ENCODE results near the gene IDH3B.

The IDH3B gene

DNA sequence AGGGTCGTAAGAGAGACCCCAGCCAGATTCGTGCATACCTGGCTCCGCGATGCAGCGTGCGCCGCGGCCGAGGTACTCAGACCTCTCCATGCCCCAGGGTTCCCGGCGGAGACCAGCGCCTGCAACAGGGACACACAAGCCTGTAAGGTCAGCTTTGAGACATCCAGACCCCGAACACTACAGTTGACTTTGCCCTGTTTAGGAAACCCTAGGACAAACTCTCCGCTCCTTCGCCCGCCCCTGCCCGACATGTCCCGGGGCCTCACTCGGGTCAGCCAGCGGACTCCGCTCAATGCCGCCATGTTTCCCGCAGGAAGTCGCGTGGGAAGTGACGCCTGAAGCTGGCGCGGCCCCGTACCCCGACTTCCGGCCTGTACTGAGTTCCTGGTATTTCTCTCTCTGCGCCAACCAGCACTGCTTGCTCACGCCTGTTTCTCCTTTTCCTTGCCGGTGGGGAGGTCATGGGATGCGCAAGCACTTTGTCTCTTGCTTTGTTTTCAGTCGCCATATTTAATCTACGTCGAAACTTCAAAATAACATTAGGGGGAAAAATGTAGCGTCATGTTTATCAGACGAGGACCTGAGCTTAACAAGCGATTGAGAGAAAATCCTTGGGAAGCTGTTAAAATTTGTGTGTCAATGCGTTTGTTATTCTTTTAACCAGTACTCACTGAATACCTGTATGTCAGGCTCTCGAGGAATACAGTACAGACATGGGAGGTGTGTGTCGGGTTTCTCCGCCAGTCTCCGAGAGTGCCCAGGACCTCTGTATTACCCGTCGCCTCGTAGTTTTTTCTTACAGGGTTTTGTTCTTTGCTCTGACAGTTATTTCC is at the start of gene IDH3B:
IDH3B (minus strand) TSS at position 330 of the 833 bp plus-strand sequence; CDS start at position 302, 28 bp downstream.
- TF ChIP-seq, protein P1, sequence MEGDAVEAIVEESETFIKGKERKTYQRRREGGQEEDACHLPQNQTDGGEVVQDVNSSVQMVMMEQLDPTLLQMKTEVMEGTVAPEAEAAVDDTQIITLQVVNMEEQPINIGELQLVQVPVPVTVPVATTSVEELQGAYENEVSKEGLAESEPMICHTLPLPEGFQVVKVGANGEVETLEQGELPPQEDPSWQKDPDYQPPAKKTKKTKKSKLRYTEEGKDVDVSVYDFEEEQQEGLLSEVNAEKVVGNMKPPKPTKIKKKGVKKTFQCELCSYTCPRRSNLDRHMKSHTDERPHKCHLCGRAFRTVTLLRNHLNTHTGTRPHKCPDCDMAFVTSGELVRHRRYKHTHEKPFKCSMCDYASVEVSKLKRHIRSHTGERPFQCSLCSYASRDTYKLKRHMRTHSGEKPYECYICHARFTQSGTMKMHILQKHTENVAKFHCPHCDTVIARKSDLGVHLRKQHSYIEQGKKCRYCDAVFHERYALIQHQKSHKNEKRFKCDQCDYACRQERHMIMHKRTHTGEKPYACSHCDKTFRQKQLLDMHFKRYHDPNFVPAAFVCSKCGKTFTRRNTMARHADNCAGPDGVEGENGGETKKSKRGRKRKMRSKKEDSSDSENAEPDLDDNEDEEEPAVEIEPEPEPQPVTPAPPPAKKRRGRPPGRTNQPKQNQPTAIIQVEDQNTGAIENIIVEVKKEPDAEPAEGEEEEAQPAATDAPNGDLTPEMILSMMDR (IDR thresholded peaks at IDR 0.05; ENCODE audit: low read depth, low read length, missing control alignments): no peak
- peak within 1 kb of the TSS; percentile 98 for H3K4me3 ChIP-seq (ENCODE audit: low read depth, low read length)
- in situ Hi-C loops (cut with HindIII; ENCODE audit: low sequenced_read_pairs): no loop called here
- DNase-seq (ENCODE audit: low read depth): peak; percentile 80

DNA sequence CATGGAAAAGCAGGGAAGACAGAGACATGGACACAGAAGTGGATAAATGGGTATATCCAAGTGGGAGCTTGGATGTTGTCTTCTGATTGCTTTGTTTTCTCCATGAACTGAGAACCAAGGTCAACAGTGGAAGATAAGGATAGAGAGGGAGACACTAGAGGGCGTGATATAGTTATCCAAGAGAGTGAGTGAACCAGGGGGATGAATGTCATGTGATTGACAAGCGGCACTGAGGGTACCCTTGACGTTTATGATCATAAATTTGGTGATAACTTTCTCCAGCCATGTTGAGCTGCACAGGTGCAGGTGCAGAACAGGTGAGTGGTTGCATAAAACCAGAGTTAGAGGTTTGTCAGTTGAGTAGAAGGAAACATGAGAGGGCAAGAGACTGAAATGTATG is 49.3 kb upstream of the IDH3B start:
- H3K4me3 ChIP-seq (ENCODE audit: low read depth, low read length): no peak overlapping the region
- no peak for DNase-seq (ENCODE audit: low read depth)
- in situ Hi-C loops (cut with HindIII; ENCODE audit: low sequenced_read_pairs): no loop called here
- TF ChIP-seq, protein P1 (IDR thresholded peaks at IDR 0.05; ENCODE audit: low read depth, low read length, missing control alignments): peak; percentile 6

DNA sequence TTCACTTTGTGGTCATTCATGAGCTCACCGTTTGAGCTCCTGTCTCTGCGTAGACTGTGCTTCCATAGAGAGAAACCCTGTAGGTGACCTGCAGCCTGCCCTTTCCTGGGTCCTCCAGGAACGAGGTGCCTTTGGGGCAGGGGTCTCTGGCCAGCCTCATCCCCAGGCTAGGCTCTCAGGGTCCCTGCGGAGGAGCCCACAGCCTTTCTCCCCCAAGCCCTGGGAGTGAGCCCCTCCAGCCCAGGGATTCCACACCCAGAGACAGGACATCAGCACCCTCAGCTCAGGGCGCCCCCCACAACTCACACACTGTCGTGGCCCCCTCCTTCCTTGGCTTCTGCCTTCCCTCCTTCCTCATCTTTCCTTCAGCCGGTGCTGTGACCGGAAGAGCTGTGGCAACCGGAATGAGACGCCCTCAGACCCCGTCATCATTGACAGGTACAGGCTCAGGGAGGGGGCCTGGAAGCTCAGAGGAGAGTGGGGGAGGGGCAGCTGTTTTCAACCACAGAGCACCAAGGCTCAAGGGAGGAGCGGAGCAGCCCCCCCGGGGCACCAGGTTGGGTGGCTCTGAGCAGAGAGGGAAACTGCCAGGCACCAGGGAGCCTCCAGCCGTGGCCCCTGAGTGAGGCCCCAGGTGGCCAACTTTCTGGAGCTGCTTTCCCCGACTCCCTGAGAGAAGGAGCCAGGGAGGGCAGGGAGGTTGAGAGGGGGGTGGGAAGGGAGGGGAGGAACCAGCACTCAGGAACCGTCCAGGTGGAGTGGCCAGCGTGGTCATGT is 45.4 kb upstream of the IDH3B start:
- DNase-seq (ENCODE audit: low read depth): no peak
- no peak overlapping the region for H3K4me3 ChIP-seq (ENCODE audit: low read depth, low read length)
- TF ChIP-seq, protein P1 (IDR thresholded peaks at IDR 0.05; ENCODE audit: low read depth, low read length, missing control alignments): no peak
- in situ Hi-C loops (cut with HindIII; ENCODE audit: low sequenced_read_pairs): no loop called here

DNA sequence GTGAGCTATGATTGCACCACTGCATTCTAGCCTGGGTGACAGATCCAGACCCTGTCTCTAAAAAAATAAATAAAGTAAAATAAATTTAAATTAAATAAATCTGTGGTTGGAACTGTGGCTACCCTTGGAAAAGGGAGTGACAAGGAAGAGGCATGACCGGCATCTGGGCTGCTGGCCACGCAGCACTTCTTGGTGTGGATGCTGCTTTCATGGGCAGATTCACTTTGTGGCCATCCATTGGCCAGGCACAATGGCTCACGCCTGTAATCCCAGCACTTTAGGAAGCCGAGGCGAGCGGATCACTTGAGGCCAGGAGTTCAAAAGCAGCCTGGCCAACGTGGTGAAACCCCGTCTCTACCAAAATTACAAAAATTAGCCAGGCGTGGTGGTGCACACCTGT is 44.6 kb upstream of the IDH3B start:
- no peak overlapping the region for H3K4me3 ChIP-seq (ENCODE audit: low read depth, low read length)
- no peak for DNase-seq (ENCODE audit: low read depth)
- in situ Hi-C loops (cut with HindIII; ENCODE audit: low sequenced_read_pairs): no loop called here
- TF ChIP-seq, protein P1 (IDR thresholded peaks at IDR 0.05; ENCODE audit: low read depth, low read length, missing control alignments): no peak

DNA sequence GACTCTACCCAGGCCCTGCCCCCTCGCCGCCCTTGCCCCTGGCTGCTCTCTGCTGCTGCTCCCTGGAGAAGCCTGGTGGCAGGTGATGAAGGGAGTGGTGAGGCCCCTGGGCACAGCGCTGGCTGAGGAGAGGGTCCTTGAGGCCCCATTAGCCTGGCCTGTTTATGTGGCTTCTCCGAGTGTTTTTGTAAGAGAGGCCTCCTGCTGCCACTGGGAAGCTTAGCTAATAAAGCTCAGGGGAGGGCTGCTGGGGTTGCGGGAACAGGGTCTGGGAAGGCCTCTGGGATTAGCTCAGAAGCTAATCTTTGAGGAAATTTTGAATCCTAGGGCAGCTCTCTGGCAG is 44.0 kb upstream of the IDH3B start:
- no peak for DNase-seq (ENCODE audit: low read depth)
- in situ Hi-C loops (cut with HindIII; ENCODE audit: low sequenced_read_pairs): no loop called here
- TF ChIP-seq, protein P1 (IDR thresholded peaks at IDR 0.05; ENCODE audit: low read depth, low read length, missing control alignments): no peak
- H3K4me3 ChIP-seq (ENCODE audit: low read depth, low read length): no peak overlapping the region

DNA sequence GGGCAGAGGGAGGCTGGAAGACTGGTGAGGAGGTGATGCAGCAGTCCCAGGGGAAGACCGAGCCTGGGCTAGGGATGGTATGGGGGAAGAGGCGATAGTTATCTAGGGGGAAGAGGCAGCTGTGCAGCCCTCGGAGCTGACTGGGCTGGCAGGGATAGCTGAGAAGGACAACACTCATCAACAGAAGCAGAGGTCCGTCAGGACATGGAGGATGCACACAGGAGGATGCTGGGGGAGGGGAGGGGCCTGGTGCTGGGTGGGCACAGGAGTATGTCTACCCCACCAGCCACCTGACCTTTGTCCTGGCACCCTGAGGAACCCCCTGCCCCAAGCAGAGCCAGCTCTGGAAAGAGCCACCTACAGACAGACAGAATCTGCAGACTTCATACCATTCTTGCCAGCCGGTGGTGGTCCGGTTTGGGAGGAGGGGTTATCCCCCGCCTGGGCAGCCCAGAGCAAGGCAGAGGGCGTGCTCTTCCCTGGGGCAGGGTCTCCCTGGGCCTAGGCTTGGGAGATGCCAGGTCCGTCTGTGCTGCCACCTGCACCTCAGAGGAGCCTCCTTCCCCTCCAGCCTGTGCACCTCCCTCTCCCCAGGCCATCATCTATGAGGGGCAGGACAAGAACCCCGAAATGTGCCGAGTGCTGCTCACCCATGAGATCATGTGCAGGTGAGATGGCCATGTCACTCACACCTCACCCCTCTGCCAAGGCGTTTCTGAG is 43.5 kb upstream of the IDH3B start:
- in situ Hi-C loops (cut with HindIII; ENCODE audit: low sequenced_read_pairs): no loop called here
- no peak for DNase-seq (ENCODE audit: low read depth)
- H3K4me3 ChIP-seq (ENCODE audit: low read depth, low read length): no peak overlapping the region
- TF ChIP-seq, protein P1 (IDR thresholded peaks at IDR 0.05; ENCODE audit: low read depth, low read length, missing control alignments): no peak

Data from astrocyte of the cerebellum (primary cell).